H1 (cell line): ENCODE results near the gene ADAMTS17. TPM values are rescaled to one million over a fixed set of nuclear protein-coding genes. Genes with fewer than 3 reads are reported as not detected.

Source experiments
- CTCF ChIA-PET: fragments of 300-600 bp; sonication (Branson Sonifier 250); formaldehyde crosslinking; loops from one replicate; lab custom pipeline; 2021; ENCODE audit not compliant: partially characterized antibody; lab: Charles Lee
- POLR2A ChIA-PET: fragments of 300-600 bp; sonication (Branson Sonifier 250); formaldehyde crosslinking; loops from one replicate; lab custom pipeline; 2021; ENCODE audit warnings: inconsistent platforms; ENCODE audit not compliant: partially characterized antibody; lab: Charles Lee
- DNase-seq, 2 experiments: peaks; one replicate each; pipeline versions ENCODE4 v3.0.0 to v3.0.0-alpha.2; 2010 to 2022; ENCODE audit warnings: low spot score in 2 of 2, low read depth in 1 of 2, mixed read lengths in 1 of 2
- FAIRE-seq: peaks from 2 replicates; lab custom pipeline; 2011; peaks lifted over from hg19 to GRCh38; lab: Jason Lieb, UNC
- H2AFZ ChIP-seq: 2 replicates; pipeline ENCODE4 v1.8.1; 2012; ENCODE audit warnings: low read length, inconsistent platforms
- H2AK5ac ChIP-seq: 2 replicates; pipeline ENCODE4 v1.6.1; 2013; ENCODE audit warnings: low read depth, low read length
- H2BK120ac ChIP-seq: replicated peaks from 2 replicates; pipeline ENCODE3; 2013; ENCODE audit warnings: low read depth, low read length, inconsistent platforms
- H2BK12ac ChIP-seq: 2 replicates; pipeline ENCODE4 v1.6.1; 2013; ENCODE audit warnings: low read depth, low read length
- H2BK15ac ChIP-seq: 2 replicates; pipeline ENCODE4 v1.6.1; 2013; ENCODE audit warnings: low read length
- H2BK20ac ChIP-seq: 2 replicates; pipeline ENCODE4 v1.6.1; 2013; ENCODE audit warnings: low read length
- H2BK5ac ChIP-seq: 2 replicates; pipeline ENCODE4 v1.6.1; 2013; ENCODE audit warnings: low read depth, low read length
- H3K14ac ChIP-seq: 2 replicates; pipeline ENCODE4 v1.6.1; 2013; ENCODE audit warnings: inconsistent platforms; ENCODE audit not compliant: insufficient read length
- H3K18ac ChIP-seq: 2 replicates; pipeline ENCODE4 v1.6.1; 2013; ENCODE audit warnings: low read length; ENCODE audit errors: extremely low read depth
- H3K23ac ChIP-seq: 2 replicates; pipeline ENCODE4 v1.6.1; 2013; ENCODE audit warnings: inconsistent platforms; ENCODE audit not compliant: insufficient read length
- H3K23me2 ChIP-seq: 2 replicates; pipeline ENCODE4 v1.6.1; 2013; ENCODE audit warnings: low read depth, low read length
- H3K27ac ChIP-seq: 2 replicates; pipeline ENCODE4 v1.6.1; 2011; ENCODE audit warnings: low read depth, low read length, inconsistent platforms
- H3K27me3 ChIP-seq, 4 experiments: replicated peaks in 1 of 4; 1 replicate in 1 of 4; 2 replicates in 3 of 4; pipeline versions ENCODE4 v1.6.1 to v1.8.1; 2011 to 2013; ENCODE audit warnings: low read length in 3 of 4, mild to moderate bottlenecking in 3 of 4, inconsistent platforms in 2 of 4, mixed read lengths in 2 of 4, moderate library complexity in 1 of 4; ENCODE audit not compliant: control insufficient read depth in 3 of 4, insufficient read depth in 3 of 4; ENCODE audit errors: extremely low read depth in 1 of 4
- H3K36me3 ChIP-seq, 4 experiments: 2 replicates each; pipeline versions ENCODE4 v1.6.1 to v1.8.1; 2011 to 2013; ENCODE audit warnings: mild to moderate bottlenecking in 4 of 4, low read length in 3 of 4, moderate library complexity in 2 of 4, control low read depth in 1 of 4, inconsistent platforms in 1 of 4; ENCODE audit not compliant: insufficient read depth in 4 of 4, control insufficient read depth in 2 of 4
- H3K4ac ChIP-seq: replicated peaks from 2 replicates; pipeline ENCODE3; 2013; ENCODE audit warnings: low read length, low read depth, mixed read lengths, inconsistent platforms; ENCODE audit not compliant: insufficient read length
- H3K4me1 ChIP-seq, 4 experiments: replicated peaks in 1 of 4; 1 replicate in 1 of 4; 2 replicates in 3 of 4; pipeline versions ENCODE4 v1.6.1 to v1.8.1; 2011 to 2013; ENCODE audit warnings: low read length in 3 of 4, inconsistent platforms in 2 of 4, mixed read lengths in 1 of 4; ENCODE audit not compliant: insufficient read depth in 4 of 4, control insufficient read depth in 3 of 4
- H3K4me2 ChIP-seq, 2 experiments: 2 replicates each; pipeline versions ENCODE4 v1.6.1 to v1.8.1; 2011 to 2013; ENCODE audit warnings: low read depth in 2 of 2, low read length in 2 of 2, control low read depth in 1 of 2, inconsistent platforms in 1 of 2, mild to moderate bottlenecking in 1 of 2; ENCODE audit not compliant: insufficient read depth in 1 of 2
- H3K4me3 ChIP-seq, 4 experiments: fragments of 200-600, 300-600 bp in 1 of 4; sonication (generic), shearing (Covaris generic), sonication (Bioruptor Twin) in 1 of 4; 2 replicates each; pipeline versions ENCODE4 v1.5.1 to v1.8.1; 2011 to 2016; ENCODE audit warnings: low read length in 4 of 4, low read depth in 3 of 4, control low read depth in 2 of 4, inconsistent platforms in 2 of 4, mild to moderate bottlenecking in 2 of 4, mixed read lengths in 1 of 4, moderate library complexity in 1 of 4; ENCODE audit not compliant: insufficient read depth in 2 of 4; ENCODE audit errors: extremely low read depth in 1 of 4
- H3K56ac ChIP-seq: replicated peaks from 2 replicates; pipeline ENCODE3; 2013; ENCODE audit warnings: low read depth, mild to moderate bottlenecking, mixed read lengths, low read length, inconsistent platforms; ENCODE audit not compliant: insufficient read length
- H3K79me1 ChIP-seq: 2 replicates; pipeline ENCODE4 v1.6.1; 2013; ENCODE audit warnings: low read depth, low read length, control low read depth
- H3K79me2 ChIP-seq, 2 experiments: 2 replicates each; pipeline versions ENCODE4 v1.6.1 to v1.8.1; 2012 to 2013; ENCODE audit warnings: low read length in 2 of 2, mild to moderate bottlenecking in 2 of 2, inconsistent platforms in 1 of 2; ENCODE audit not compliant: insufficient read depth in 2 of 2, control insufficient read depth in 1 of 2
- H3K9ac ChIP-seq, 4 experiments: replicated peaks in 1 of 4; 1 replicate in 1 of 4; 2 replicates in 3 of 4; pipeline versions ENCODE4 v1.6.1 to v1.8.1; 2011 to 2013; ENCODE audit warnings: low read depth in 3 of 4, low read length in 3 of 4, control low read depth in 2 of 4, mild to moderate bottlenecking in 2 of 4, moderate library complexity in 2 of 4, inconsistent platforms in 1 of 4; ENCODE audit errors: extremely low read depth in 1 of 4
- H3K9me3 ChIP-seq, 2 experiments: 2 replicates each; pipeline versions ENCODE4 v1.6.1 to v1.8.1; 2012 to 2013; ENCODE audit warnings: mild to moderate bottlenecking in 2 of 2, moderate library complexity in 2 of 2, control low read depth in 1 of 2, inconsistent platforms in 1 of 2, low read depth in 1 of 2, low read length in 1 of 2, mixed read lengths in 1 of 2; ENCODE audit not compliant: insufficient read depth in 2 of 2
- H4K20me1 ChIP-seq, 2 experiments: replicated peaks in 1 of 2; 2 replicates each; pipeline versions ENCODE3 to v1.8.1; 2011 to 2013; ENCODE audit warnings: inconsistent platforms in 2 of 2, low read length in 2 of 2, mild to moderate bottlenecking in 1 of 2; ENCODE audit not compliant: insufficient read depth in 2 of 2, control insufficient read depth in 1 of 2
- H4K5ac ChIP-seq: 2 replicates; pipeline ENCODE4 v1.6.1; 2013; ENCODE audit warnings: low read length, low read depth, mixed read lengths, inconsistent platforms; ENCODE audit not compliant: insufficient read length
- H4K8ac ChIP-seq: 2 replicates; pipeline ENCODE4 v1.8.0; 2013; ENCODE audit warnings: mild to moderate bottlenecking, moderate library complexity, low read length, inconsistent platforms; ENCODE audit not compliant: insufficient read depth; ENCODE audit errors: extremely low read depth
- H4K91ac ChIP-seq: replicated peaks from 2 replicates; pipeline ENCODE3; 2013; ENCODE audit warnings: low read length, mixed read lengths, inconsistent platforms; ENCODE audit not compliant: insufficient read length
- ASH2L ChIP-seq: fragments of 200-600, 300-600 bp; sonication (generic); IDR thresholded peaks from one replicate; pipeline ENCODE4 v1.7.1; 2017; ENCODE audit warnings: low read length
- E2F6 ChIP-seq: IDR thresholded peaks from 2 replicates; pipeline ENCODE4 v1.6.1; 2012; ENCODE audit warnings: inconsistent platforms
- EP300 ChIP-seq, 2 experiments: IDR thresholded peaks; 1 replicate in 1 of 2; 2 replicates in 1 of 2; pipeline ENCODE4 v1.6.1; 2011 to 2012; ENCODE audit warnings: low read depth in 2 of 2, low read length in 2 of 2, mild to moderate bottlenecking in 2 of 2, borderline replicate concordance in 1 of 2, inconsistent platforms in 1 of 2, moderate library complexity in 1 of 2
- EZH2 ChIP-seq: fragments of 200-600 bp; sonication (generic); IDR thresholded peaks from 2 replicates; pipeline ENCODE4 v1.7.1; 2012; ENCODE audit warnings: low read depth, mild to moderate bottlenecking, moderate library complexity, low read length, inconsistent platforms; ENCODE audit not compliant: severe bottlenecking
- GTF2F1 ChIP-seq: IDR thresholded peaks from 2 replicates; pipeline ENCODE4 v1.6.1; 2012; ENCODE audit warnings: low read depth, low read length, improper control_type of control experiment, borderline replicate concordance
- HDAC2 ChIP-seq, 2 experiments: fragments of 300-600 bp in 1 of 2; sonication (generic) in 1 of 2; IDR thresholded peaks; 2 replicates each; pipeline ENCODE4 v1.6.1; 2011 to 2012; ENCODE audit warnings: low read depth in 2 of 2, low read length in 2 of 2, mild to moderate bottlenecking in 2 of 2, moderate library complexity in 2 of 2, borderline replicate concordance in 1 of 2, inconsistent platforms in 1 of 2
- JUN ChIP-seq: IDR thresholded peaks from 2 replicates; pipeline ENCODE4 v1.6.1; 2011; ENCODE audit warnings: low read depth, mild to moderate bottlenecking, improper control_type of control experiment, low read length
- KDM1A ChIP-seq: fragments of 200-600, 300-600 bp; sonication (generic); IDR thresholded peaks from 2 replicates; pipeline ENCODE4 v1.7.1; 2016; ENCODE audit warnings: mild to moderate bottlenecking, low read length, borderline replicate concordance
- PHF8 ChIP-seq: fragments of 200-600 bp; sonication (generic); conservative IDR thresholded peaks from 2 replicates; pipeline ENCODE4 v1.7.1; 2012; ENCODE audit warnings: low read depth, mild to moderate bottlenecking, inconsistent platforms, low read length, moderate library complexity
- RXRA ChIP-seq: IDR thresholded peaks from 2 replicates; pipeline ENCODE4 v1.6.1; 2011; ENCODE audit warnings: low read depth, mild to moderate bottlenecking, low read length, moderate library complexity; ENCODE audit not compliant: insufficient read depth
- SIRT6 ChIP-seq: IDR thresholded peaks from one replicate; pipeline ENCODE4 v1.7.1; 2012; ENCODE audit warnings: low read length, inconsistent platforms
- TEAD4 ChIP-seq: IDR thresholded peaks from 2 replicates; pipeline ENCODE4 v1.6.1; 2012; ENCODE audit warnings: low read depth, low read length, inconsistent platforms, mixed read lengths
- WGBS, 2 experiments: shearing (Covaris generic) in 1 of 2; methylation state at CpG; one replicate each; pipeline versions ENCODE4 v1.1.6 to v1.1.7; 2013 to 2015; ENCODE audit warnings: low lambda C conversion rate in 2 of 2, mixed read lengths in 2 of 2, inconsistent platforms in 1 of 2, low coverage in 1 of 2, missing lambda C conversion rate in 1 of 2; ENCODE audit not compliant: insufficient replicate concordance in 2 of 2, insufficient coverage in 1 of 2, insufficient read length in 1 of 2; ENCODE audit errors: extremely low coverage in 1 of 2, missing lambda C conversion rate in 1 of 2; 5-methylcytosine and 5-hydroxymethylcytosine counted together
- polyA plus RNA-seq, 7 experiments: library from polyadenylated mRNA; depleted of rRNA in 3 of 7; stranded (reverse) in 5 of 7; unstranded in 2 of 7; fragments of >200 nt in 5 of 7; fragments of 200-250 nt in 2 of 7; gene quantifications; 1 replicate in 5 of 7; 2 replicates in 1 of 7; 4 replicates in 1 of 7; pipeline versions ENCODE4 v1.2.1 to v1.2.3, GENCODE V29; 2011 to 2013; ENCODE audit warnings: missing spikeins in 2 of 7, mixed read lengths in 2 of 7
- total RNA-seq: library from RNA; stranded (reverse); fragmentation: NEBNext Ultra II Directional; extraction: Animal tissue kit (Norgen Biotek cat#: 25700); gene quantifications from 2 replicates; pipeline ENCODE4 v1.2.1, GENCODE V29; 2021

ADAMTS17 gene
- total and polyA plus RNA-seq, 2 of the 8 experiments (the other 6 are each of a cell fraction or from before 2014, with no cell fraction given): 0.51 to 1.7 TPM

- H2AK5ac ChIP-seq: no peak overlapping the region
- H3K4me2 ChIP-seq: peak overlapping the region; percentile 14 to 34; a peak in 3 of 4 replicates
- no peak overlapping the region for H3K14ac ChIP-seq
- DNase-seq: no peak
- no peak overlapping the region for H2AFZ ChIP-seq
- peak overlapping the region; percentile 86; the same call in 1 of the 2 replicates for H2BK12ac ChIP-seq
- peak overlapping the region; percentile 52; the same call in 1 of the 2 replicates for H3K18ac ChIP-seq
- H3K79me1 ChIP-seq: no peaks in the 10 kb centered on the region
- H3K4me3 ChIP-seq: no peak overlapping the region
- no peak overlapping the region for H3K56ac ChIP-seq
- H3K9ac ChIP-seq: no peak overlapping the region
- peak overlapping the region; percentile 68 for H2BK20ac ChIP-seq
- peak overlapping the region; percentile 72; the same call in 1 of the 2 replicates for H2BK5ac ChIP-seq
- FAIRE-seq: peak; percentile 28
- H3K4ac ChIP-seq: peak overlapping the region; percentile 36
- H3K4me1 ChIP-seq: peaks cover 4 to 17% (median 11%) of the 10 kb centered on the region in 4 experiments
- no peaks in the 10 kb centered on the region; a peak in 1 of 7 replicates for H3K27me3 ChIP-seq
- H3K79me2 ChIP-seq: no peaks in the 10 kb centered on the region
- 30% methylated on average over 6 of the region's 6 CpGs; no CpG with 5 or more reads in 1 of the 2 experiments for WGBS, 2 experiments
- H4K5ac ChIP-seq: peak overlapping the region; percentile 45
- no peaks in the 10 kb centered on the region for H3K36me3 ChIP-seq
- H2BK15ac ChIP-seq: no peak overlapping the region
- H2BK120ac ChIP-seq: peak overlapping the region; percentile 66
- no peaks in the 10 kb centered on the region for H4K20me1 ChIP-seq
- ChIA-PET CTCF (interaction anchor here (0.6 to 3.4 kb wide), 9 partner anchors 13 to 378 kb away, joined by 3 to 23 read pairs (median 3); no protein-coding TSS in a partner anchor), POLR2A (interaction anchor here (0.6 to 1.8 kb wide), 3 partner anchors 12 to 392 kb away, joined by 3 to 18 read pairs (median 5); no protein-coding TSS in a partner anchor)
- H3K27ac ChIP-seq: no peak overlapping the region
- H4K91ac ChIP-seq: peak overlapping the region; percentile 45
- no peaks in the 10 kb centered on the region for H3K23me2 ChIP-seq
- H3K9me3 ChIP-seq: no peaks in the 10 kb centered on the region
- H4K8ac ChIP-seq: peak overlapping the region; percentile 63; the same call in 1 of the 2 replicates
- no peak overlapping the region for H3K23ac ChIP-seq
- TF ChIP-seq EZH2 (no peak), ASH2L (no peak), GTF2F1 (no peak), RXRA (no peak), E2F6 (peak; percentile 50), EP300 (IDR thresholded peaks at IDR 0.05; ENCODE audit: borderline replicate concordance in 1 of 2, low read depth in 2 of 2, low read length in 2 of 2) (no peak), PHF8 (no peak), SIRT6 (no peak), JUN (no peak), KDM1A (no peak), TEAD4 (0 out of 2 replicates have a peak, but pooled peaks have one; percentile 8), HDAC2 (IDR thresholded peaks at IDR 0.05; ENCODE audit: borderline replicate concordance in 1 of 2, low read depth in 2 of 2, low read length in 2 of 2) (peak; percentile 27 to 56; a peak in 1 of 4 replicates)
Measured at GRCh38 chr15:99994849-99995248, 346.9 kb downstream of the ADAMTS17 start.
